Nephron (organoid): ENCODE results near the gene AMMECR1.
A peak's percentile ranks its signal among the peaks of the same experiment; 100 is the strongest.
"Not testable (repeated sequence)": the region's sequence is repeated elsewhere in the genome, so short reads cannot be mapped to it uniquely, and the experiment has no call there.

Experiments
- H3K27ac Mint-ChIP-seq, 3 experiments: 2 replicates each; pipeline ENCODE4 v1.8.0; 2020; ENCODE audit warnings: mixed read lengths in 3 of 3, mild to moderate bottlenecking in 2 of 3, moderate library complexity in 1 of 3
- H3K27me3 Mint-ChIP-seq: 2 replicates; pipeline ENCODE4 v1.8.0; 2021; ENCODE audit warnings: low read depth, mild to moderate bottlenecking, moderate library complexity, mixed read lengths
- H3K36me3 Mint-ChIP-seq: 2 replicates; pipeline ENCODE4 v1.8.0; 2020; ENCODE audit warnings: low read depth, mixed read lengths
- H3K4me1 Mint-ChIP-seq: 2 replicates; pipeline ENCODE4 v1.8.0; 2020; ENCODE audit warnings: mixed read lengths
- H3K4me3 Mint-ChIP-seq, 3 experiments: 2 replicates each; pipeline ENCODE4 v1.8.0; 2020; ENCODE audit warnings: mild to moderate bottlenecking in 3 of 3, mixed read lengths in 3 of 3, moderate library complexity in 2 of 3
- H3K9me3 Mint-ChIP-seq: 2 replicates; pipeline ENCODE4 v1.8.0; 2020; ENCODE audit warnings: mixed read lengths
- CTCF ChIP-seq, 3 experiments: fragments of 200-600 bp; sonication (generic); IDR thresholded peaks; one replicate each; pipeline ENCODE4 v1.5.0; 2021; ENCODE audit warnings: antibody characterized with exemption in 3 of 3; ENCODE audit not compliant: unreplicated experiment in 3 of 3

Gene AMMECR1

GRCh38 chrX:110242371-110242770 lies 75.5 kb downstream of the AMMECR1 start:
- TF ChIP-seq CTCF (IDR thresholded peaks at IDR 0.05; ENCODE audit: unreplicated experiment in 3 of 3) = no peak
- peaks cover 23% of the 10 kb centered on the region for H3K36me3 Mint-ChIP-seq
- H3K4me1 Mint-ChIP-seq = no peaks in the 10 kb centered on the region
- no peak overlapping the region for H3K27ac Mint-ChIP-seq
- peaks cover 10% of the 10 kb centered on the region for H3K9me3 Mint-ChIP-seq
- H3K4me3 Mint-ChIP-seq = no peak overlapping the region
- no peaks in the 10 kb centered on the region for H3K27me3 Mint-ChIP-seq

- H3K9me3 Mint-ChIP-seq = peaks cover 10% of the 10 kb centered on the region
- no peak overlapping the region for H3K4me3 Mint-ChIP-seq
- H3K4me1 Mint-ChIP-seq = no peaks in the 10 kb centered on the region
- no peaks in the 10 kb centered on the region for H3K27me3 Mint-ChIP-seq
- TF ChIP-seq CTCF (IDR thresholded peaks at IDR 0.05; ENCODE audit: unreplicated experiment in 3 of 3) = no peak
- H3K36me3 Mint-ChIP-seq = peaks cover 26% of the 10 kb centered on the region
- no peak overlapping the region for H3K27ac Mint-ChIP-seq
Measured at GRCh38 chrX:110241816-110242215, 76.1 kb downstream of the AMMECR1 start.

- H3K4me3 Mint-ChIP-seq, H3K27me3 Mint-ChIP-seq, H3K4me1 Mint-ChIP-seq: not testable (repeated sequence)
- peaks cover 45% of the 10 kb centered on the region for H3K36me3 Mint-ChIP-seq
- H3K9me3 Mint-ChIP-seq = peaks cover 22% of the 10 kb centered on the region
- H3K27ac Mint-ChIP-seq = peak overlapping the region in 1 of 3 experiments; percentile 64
Measured at GRCh38 chrX:110238259-110238658, 79.6 kb downstream of the AMMECR1 start.

- H3K4me1 Mint-ChIP-seq = peaks cover 28% of the 10 kb centered on the region
- peaks cover 44% of the 10 kb centered on the region for H3K9me3 Mint-ChIP-seq
- H3K27me3 Mint-ChIP-seq, H3K27ac Mint-ChIP-seq, H3K4me3 Mint-ChIP-seq: not testable (repeated sequence)
- peaks cover 58% of the 10 kb centered on the region for H3K36me3 Mint-ChIP-seq
Measured at GRCh38 chrX:110231485-110231884, 86.4 kb downstream of the AMMECR1 start.

DNA sequence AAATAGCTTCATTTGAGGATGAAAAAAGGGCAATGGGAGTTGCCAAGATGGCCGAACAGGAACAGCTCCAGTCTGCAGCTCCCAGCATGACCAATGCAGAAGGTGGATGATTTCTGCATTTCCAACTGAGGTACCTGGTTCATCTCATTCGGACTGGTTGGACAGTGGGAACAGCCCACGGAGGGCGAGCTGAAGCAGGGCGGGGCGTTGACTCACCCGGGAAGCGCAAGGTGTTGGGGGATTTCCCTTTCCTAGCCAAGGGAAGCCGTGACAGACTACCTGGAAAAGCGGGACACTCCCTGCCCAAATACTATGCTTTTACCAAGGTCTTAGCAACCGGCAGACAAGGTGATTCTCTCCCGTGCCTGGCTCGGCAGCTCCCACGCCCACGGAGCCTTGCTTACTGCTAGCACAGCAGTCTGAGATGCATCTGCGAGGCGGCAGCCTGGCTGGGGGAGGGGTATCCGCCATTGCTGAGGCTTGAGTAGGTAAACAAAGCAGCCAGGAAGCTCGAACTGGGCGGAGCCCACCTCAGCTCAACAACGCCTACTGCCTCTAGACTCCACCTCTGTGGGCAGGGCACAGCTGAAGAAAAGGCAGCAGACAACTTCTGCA lies 88.3 kb downstream of the AMMECR1 start:
- peaks cover 28% of the 10 kb centered on the region for H3K4me1 Mint-ChIP-seq
- not testable (repeated sequence) for H3K27me3 Mint-ChIP-seq
- H3K36me3 Mint-ChIP-seq = peaks cover 50% of the 10 kb centered on the region
- peak overlapping the region; percentile 68 to 81 (median 70) for H3K4me3 Mint-ChIP-seq
- peak overlapping the region; percentile 30 to 94 (median 89) for H3K27ac Mint-ChIP-seq
- H3K9me3 Mint-ChIP-seq = peaks cover 44% of the 10 kb centered on the region

DNA sequence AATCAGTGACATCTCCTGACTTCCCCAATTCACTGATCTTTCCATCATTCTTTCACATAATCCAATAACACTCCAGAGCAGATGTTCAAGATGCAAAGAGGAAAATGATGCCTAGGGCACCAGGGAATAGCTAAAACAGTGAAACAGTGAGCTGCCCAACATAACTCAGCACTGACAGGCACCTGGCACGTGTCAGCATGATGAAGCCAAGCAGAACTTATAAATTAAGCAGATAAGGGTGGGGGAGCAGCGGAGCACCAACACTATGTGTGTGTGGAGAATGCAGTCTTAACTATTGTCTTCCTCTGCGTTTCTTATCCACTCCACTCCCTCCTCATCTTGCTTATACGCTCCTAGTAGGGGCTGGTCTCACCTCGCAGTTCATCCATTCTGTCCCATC lies 89.4 kb downstream of the AMMECR1 start:
- no peak for TF ChIP-seq CTCF (IDR thresholded peaks at IDR 0.05; ENCODE audit: unreplicated experiment in 3 of 3)
- H3K27ac Mint-ChIP-seq = peak overlapping the region in 2 of 3 experiments; percentile 30 to 94
- H3K4me1 Mint-ChIP-seq = peaks cover 28% of the 10 kb centered on the region
- peaks cover 34% of the 10 kb centered on the region for H3K9me3 Mint-ChIP-seq
- H3K4me3 Mint-ChIP-seq = no peak overlapping the region
- no peaks in the 10 kb centered on the region for H3K27me3 Mint-ChIP-seq
- peaks cover 44% of the 10 kb centered on the region for H3K36me3 Mint-ChIP-seq

DNA sequence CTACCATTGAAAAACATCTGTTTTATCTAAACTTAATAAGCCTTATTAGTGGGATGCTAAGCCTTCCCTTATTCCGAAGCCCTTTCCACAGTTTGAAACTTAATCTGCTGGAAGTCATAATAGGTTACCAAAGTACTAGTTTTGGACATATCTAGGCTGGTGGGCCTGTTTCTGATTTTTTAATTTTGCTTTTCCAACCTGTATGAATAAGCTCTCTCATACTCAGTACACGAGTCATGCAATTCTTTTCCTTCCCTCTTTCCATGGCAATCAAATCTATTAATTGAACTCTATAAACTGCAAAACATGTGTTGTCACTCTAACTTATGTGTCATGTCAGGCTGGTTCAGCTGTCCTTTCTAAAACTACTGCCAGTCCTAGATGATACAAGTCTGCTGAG lies 91.0 kb downstream of the AMMECR1 start:
- H3K36me3 Mint-ChIP-seq = peaks cover 31% of the 10 kb centered on the region

More for the DNA sequence above, 91.0 kb downstream of the AMMECR1 start:
- H3K27ac Mint-ChIP-seq = peak overlapping the region in 1 of 3 experiments; percentile 23
- no peak overlapping the region for H3K4me3 Mint-ChIP-seq
- TF ChIP-seq CTCF (IDR thresholded peaks at IDR 0.05; ENCODE audit: unreplicated experiment in 3 of 3) = no peak
- no peaks in the 10 kb centered on the region for H3K27me3 Mint-ChIP-seq
- H3K4me1 Mint-ChIP-seq = peaks cover 28% of the 10 kb centered on the region
- peaks cover 21% of the 10 kb centered on the region for H3K9me3 Mint-ChIP-seq
